Measurements from ENCODE around the gene FRMPD4.

DNA sequence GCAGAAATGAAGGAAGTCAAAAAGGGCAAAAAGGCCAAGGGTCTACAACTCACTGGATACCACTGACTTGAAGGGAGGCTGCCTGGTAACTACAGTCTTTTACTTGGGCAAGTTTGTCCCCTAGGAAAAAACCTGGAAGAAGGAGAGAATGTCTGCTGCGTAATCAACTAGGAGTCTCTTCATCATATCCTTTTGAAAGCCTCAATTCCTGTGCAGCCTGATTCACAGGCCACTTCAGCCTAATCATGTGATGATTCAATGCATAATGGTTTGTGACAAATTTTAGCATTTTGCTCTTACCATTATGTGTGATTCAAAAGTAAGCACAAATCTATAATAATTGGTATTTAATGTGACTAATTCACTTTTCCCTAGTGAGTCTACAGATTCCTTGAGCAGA lies 273.6 kb downstream of the FRMPD4 start:
- TF ChIP-seq CTCF (conservative IDR thresholded peaks at IDR 0.05; ENCODE audit: low read length) (no peak), EZH2phosphoT487 (IDR thresholded peaks at IDR 0.05; ENCODE audit: borderline replicate concordance) (no peak)
